Liver (tissue), 9 donors: ENCODE data around the gene ARHGEF28. TPM values are rescaled to one million over a fixed set of nuclear protein-coding genes. Genes with fewer than 3 reads are reported as not detected.

Experiments used
- DNase-seq: peaks from one replicate; pipeline ENCODE4 v3.0.0-alpha.2; 2017; ENCODE audit warnings: low spot score
- H3K27ac ChIP-seq, 2 donors: one replicate each; pipeline ENCODE4 v1.7.0; 2013; ENCODE audit warnings: inconsistent platforms in 2 of 2, low read length in 2 of 2, control low read depth in 1 of 2, low read depth in 1 of 2, mild to moderate bottlenecking in 1 of 2
- H3K27me3 ChIP-seq, 4 donors: one replicate each; pipeline versions ENCODE4 v1.6.1 to v1.7.0; 2013; ENCODE audit warnings: low read length in 3 of 4, inconsistent platforms in 1 of 4, mild to moderate bottlenecking in 1 of 4, moderate library complexity in 1 of 4; ENCODE audit not compliant: control insufficient read depth in 4 of 4, insufficient read depth in 4 of 4
- H3K36me3 ChIP-seq, 4 donors: one replicate each; pipeline versions ENCODE4 v1.6.1 to v1.7.0; 2013; ENCODE audit warnings: low read length in 3 of 4, mild to moderate bottlenecking in 3 of 4, low read depth in 1 of 4, moderate library complexity in 1 of 4; ENCODE audit not compliant: control insufficient read depth in 4 of 4, insufficient read depth in 3 of 4
- H3K4me1 ChIP-seq, 4 donors: one replicate each; pipeline versions ENCODE4 v1.6.1 to v1.7.0; 2013; ENCODE audit warnings: low read length in 3 of 4, mild to moderate bottlenecking in 3 of 4, moderate library complexity in 1 of 4; ENCODE audit not compliant: control insufficient read depth in 4 of 4, insufficient read depth in 4 of 4
- H3K4me3 ChIP-seq, 3 donors: one replicate each; pipeline versions ENCODE4 v1.6.1 to v1.7.0; 2013; ENCODE audit warnings: low read length in 3 of 3, control low read depth in 1 of 3, low read depth in 1 of 3, mild to moderate bottlenecking in 1 of 3
- H3K9ac ChIP-seq, 2 donors: one replicate each; pipeline ENCODE4 v1.7.0; 2013; ENCODE audit warnings: low read length in 2 of 2, mild to moderate bottlenecking in 2 of 2, moderate library complexity in 2 of 2, control low read depth in 1 of 2, low read depth in 1 of 2
- H3K9me3 ChIP-seq, 4 donors: one replicate each; pipeline versions ENCODE4 v1.6.1 to v1.7.0; 2013; ENCODE audit warnings: low read length in 3 of 4; ENCODE audit not compliant: control insufficient read depth in 4 of 4
- ATF3 ChIP-seq: IDR thresholded peaks from 2 replicates; pipeline ENCODE4 v1.6.1; 2016; ENCODE audit warnings: antibody characterized with exemption
- CTCF ChIP-seq: fragments of 150-350 bp; IDR thresholded peaks from 2 replicates; pipeline ENCODE4 v1.5.1; 2017; ENCODE audit warnings: improper control_type of control experiment, low read depth, low read length; ENCODE audit not compliant: missing input control
- EGR1 ChIP-seq, 2 donors: IDR thresholded peaks; 2 replicates each; pipeline ENCODE4 v1.6.1; 2016 to 2018; ENCODE audit warnings: antibody characterized with exemption in 2 of 2, low read depth in 2 of 2
- FOXA1 ChIP-seq: IDR thresholded peaks from 2 replicates; pipeline ENCODE4 v1.6.1; 2016; ENCODE audit warnings: antibody characterized with exemption
- FOXA2 ChIP-seq: IDR thresholded peaks from 2 replicates; pipeline ENCODE4 v1.6.1; 2016; ENCODE audit warnings: antibody characterized with exemption
- GABPA ChIP-seq, 2 donors: IDR thresholded peaks in 1 of 2; conservative IDR thresholded peaks in 1 of 2; 2 replicates each; pipeline ENCODE4 v1.6.1; 2016; ENCODE audit warnings: antibody characterized with exemption in 2 of 2, mild to moderate bottlenecking in 1 of 2, moderate library complexity in 1 of 2
- HNF4G ChIP-seq: IDR thresholded peaks from 2 replicates; pipeline ENCODE4 v1.6.1; 2016; ENCODE audit warnings: antibody characterized with exemption
- JUND ChIP-seq, 2 donors: IDR thresholded peaks; 2 replicates each; pipeline ENCODE4 v1.6.1; 2016; ENCODE audit warnings: antibody characterized with exemption in 2 of 2
- MAX ChIP-seq: IDR thresholded peaks from 2 replicates; pipeline ENCODE4 v1.6.1; 2016; ENCODE audit warnings: antibody characterized with exemption
- NR2F2 ChIP-seq: IDR thresholded peaks from 2 replicates; pipeline ENCODE4 v1.6.1; 2016; ENCODE audit warnings: antibody characterized with exemption
- RAD21 ChIP-seq, 2 donors: IDR thresholded peaks; 2 replicates each; pipeline ENCODE4 v1.6.1; 2016; ENCODE audit warnings: antibody characterized with exemption in 2 of 2, mild to moderate bottlenecking in 2 of 2
- REST ChIP-seq: IDR thresholded peaks from 2 replicates; pipeline ENCODE4 v1.6.1; 2016; ENCODE audit warnings: antibody characterized with exemption, mild to moderate bottlenecking
- RXRA ChIP-seq, 2 donors: IDR thresholded peaks; 2 replicates each; pipeline ENCODE4 v1.6.1; 2017 to 2018; ENCODE audit warnings: antibody characterized with exemption in 2 of 2, mild to moderate bottlenecking in 1 of 2
- SP1 ChIP-seq: IDR thresholded peaks from 2 replicates; pipeline ENCODE4 v1.6.1; 2018; ENCODE audit warnings: antibody characterized with exemption, mild to moderate bottlenecking
- TAF1 ChIP-seq: conservative IDR thresholded peaks from 2 replicates; pipeline ENCODE4 v1.6.1; 2016; ENCODE audit warnings: antibody characterized with exemption, mild to moderate bottlenecking
- YY1 ChIP-seq: IDR thresholded peaks from 2 replicates; pipeline ENCODE4 v1.6.1; 2016; ENCODE audit warnings: antibody characterized with exemption, mild to moderate bottlenecking
- ZBTB33 ChIP-seq: IDR thresholded peaks from 2 replicates; pipeline ENCODE4 v1.6.1; 2016; ENCODE audit warnings: antibody characterized with exemption
- WGBS: extraction: QIAGEN DNeasy Blood & Tissue Kit; methylation state at CpG from one replicate; pipeline ENCODE4 v1.1.7; 2013; 5-methylcytosine and 5-hydroxymethylcytosine counted together
- polyA plus RNA-seq, 2 donors: library from polyadenylated mRNA; stranded (reverse) in 1 of 2; unstranded in 1 of 2; fragments of 200-250 nt in 1 of 2; fragments of >200 nt in 1 of 2; fragmentation: Nextera tagmentation in 1 of 2; extraction: Ambion mirVana in 1 of 2; gene quantifications; one replicate each; pipeline versions ENCODE4 v1.2.1 to v1.2.3, GENCODE V29; 2013 to 2015
- total RNA-seq, 2 donors: library from RNA; depleted of rRNA; stranded (reverse); fragments of >200 nt; gene quantifications; one replicate each; pipeline ENCODE4 v1.2.3, GENCODE V29; 2014
- donor health status: healthy.
- donor health status: healthy.
- donor health status: healthy.
- donor health status: healthy.
- donor health status: healthy.

The ARHGEF28 gene
- total and polyA plus RNA-seq, 4 donors: 1.6 to 13.9 (median 3.6) TPM

- DNase-seq: no peak
- Histone ChIP-seq H3K4me1 (no peaks in the 10 kb centered on the region), H3K27me3 (no peaks in the 10 kb centered on the region), H3K9me3 (no peaks in the 10 kb centered on the region), H3K4me3 (no peak overlapping the region), H3K9ac (no peak overlapping the region), H3K36me3 (no peaks in the 10 kb centered on the region), H3K27ac (no peak overlapping the region)
- no peak for TF ChIP-seq TAF1
- TF ChIP-seq ATF3: peak; percentile 31
Observed at GRCh38 chr5:73647721-73648120, 21.7 kb downstream of the ARHGEF28 start.

GRCh38 chr5:73648515-73648914, 22.5 kb downstream of the ARHGEF28 start:
- Histone ChIP-seq H3K27me3 (no peaks in the 10 kb centered on the region), H3K9ac (no peak overlapping the region), H3K27ac (no peak overlapping the region), H3K4me1 (no peaks in the 10 kb centered on the region), H3K4me3 (no peak overlapping the region), H3K9me3 (no peaks in the 10 kb centered on the region), H3K36me3 (no peaks in the 10 kb centered on the region)
- no peak for DNase-seq
- WGBS: 100% methylated on average over 1 of the region's 1 CpG
- TF ChIP-seq GABPA (IDR thresholded peaks at IDR 0.05 in 1 of 2, conservative IDR thresholded peaks at IDR 0.05 in 1 of 2) (no peak), YY1 (no peak), HNF4G (no peak), FOXA2 (no peak), CTCF (no peak), JUND (IDR thresholded peaks at IDR 0.05) (no peak), ZBTB33 (no peak), REST (no peak), FOXA1 (no peak), EGR1 (IDR thresholded peaks at IDR 0.05; ENCODE audit: low read depth in 2 of 2) (no peak), ATF3 (no peak), TAF1 (no peak), RXRA (IDR thresholded peaks at IDR 0.05) (no peak), RAD21 (IDR thresholded peaks at IDR 0.05) (no peak), SP1 (no peak), NR2F2 (no peak), MAX (no peak)
